Astrocyte of the cerebellum (primary cell): ENCODE data around the gene CHN1.

Experiments used
- DNase-seq: peaks from one replicate; pipeline ENCODE4 v3.0.0-alpha.2; 2011; ENCODE audit warnings: low read depth
- H3K4me3 ChIP-seq: 2 replicates; pipeline ENCODE4 v1.5.1; 2011; ENCODE audit warnings: mild to moderate bottlenecking, low read depth, low read length, moderate library complexity
- CTCF ChIP-seq: IDR thresholded peaks from 2 replicates; pipeline ENCODE4 v1.5.1; 2012; ENCODE audit warnings: low read length, low read depth, moderate library complexity, mild to moderate bottlenecking; ENCODE audit errors: missing control alignments
- in situ Hi-C: cut with HindIII; loops from 2 replicates; pipeline ENCODE4 v1.10.0; 2017; ENCODE audit warnings: low sequenced_read_pairs

CHN1 gene

GRCh38 chr2:174856447-174856846 lies 148.7 kb downstream of the CHN1 start:
- in situ Hi-C loops = no loop called here
- H3K4me3 ChIP-seq = no peak overlapping the region
- DNase-seq = no peak
- no peak for TF ChIP-seq CTCF

- TF ChIP-seq CTCF = no peak
- peak; percentile 81 for DNase-seq
- in situ Hi-C loops = no loop called here
- H3K4me3 ChIP-seq = peak overlapping the region; percentile 57
These were observed 157.9 kb downstream of the CHN1 start for GRCh38 chr2:174846941-174847938.

- no peak for TF ChIP-seq CTCF
- H3K4me3 ChIP-seq = peak overlapping the region; percentile 57
- DNase-seq = no peak
These were observed 159.0 kb downstream of the CHN1 start for GRCh38 chr2:174846218-174846617.

GRCh38 chr2:174844295-174844708 lies 160.9 kb downstream of the CHN1 start:
- in situ Hi-C loops = no loop called here
- TF ChIP-seq CTCF = no peak
- peak overlapping the region; percentile 27 for H3K4me3 ChIP-seq
- no peak for DNase-seq

More at GRCh38 chr2:174846218-174846617, 159.0 kb downstream of the CHN1 start:
- in situ Hi-C loops = no loop called here

- DNase-seq = no peak
- in situ Hi-C loops = no loop called here
- H3K4me3 ChIP-seq = no peak overlapping the region
- no peak for TF ChIP-seq CTCF
These were observed 162.7 kb downstream of the CHN1 start for GRCh38 chr2:174842496-174842895.

GRCh38 chr2:174841936-174842335 lies 163.2 kb downstream of the CHN1 start:
- no peak overlapping the region for H3K4me3 ChIP-seq
- TF ChIP-seq CTCF = no peak
- in situ Hi-C loops = no loop called here
- no peak for DNase-seq
